MM.1S (cell line): ENCODE results near the gene FOXP1.

Source experiments
- CTCF ChIP-seq: fragments of 300-600 bp; sonication (generic); IDR thresholded peaks from 2 replicates; pipeline ENCODE4 v1.5.1; 2016; ENCODE audit warnings: antibody characterized with exemption, low read length, mixed read lengths
- EZH2 ChIP-seq: fragments of 300-600 bp; sonication (generic); optimal IDR thresholded peaks from 2 replicates; pipeline ENCODE3; 2017; ENCODE audit warnings: low read depth, mild to moderate bottlenecking, antibody characterized with exemption, low read length, mixed read lengths

GRCh38 chr3:71074423-71074822 lies 509.1 kb downstream of the FOXP1 start:
- TF ChIP-seq CTCF: no peak
- TF ChIP-seq EZH2: no peak
